ENCODE results near the gene USP15.

The USP15 gene

DNA sequence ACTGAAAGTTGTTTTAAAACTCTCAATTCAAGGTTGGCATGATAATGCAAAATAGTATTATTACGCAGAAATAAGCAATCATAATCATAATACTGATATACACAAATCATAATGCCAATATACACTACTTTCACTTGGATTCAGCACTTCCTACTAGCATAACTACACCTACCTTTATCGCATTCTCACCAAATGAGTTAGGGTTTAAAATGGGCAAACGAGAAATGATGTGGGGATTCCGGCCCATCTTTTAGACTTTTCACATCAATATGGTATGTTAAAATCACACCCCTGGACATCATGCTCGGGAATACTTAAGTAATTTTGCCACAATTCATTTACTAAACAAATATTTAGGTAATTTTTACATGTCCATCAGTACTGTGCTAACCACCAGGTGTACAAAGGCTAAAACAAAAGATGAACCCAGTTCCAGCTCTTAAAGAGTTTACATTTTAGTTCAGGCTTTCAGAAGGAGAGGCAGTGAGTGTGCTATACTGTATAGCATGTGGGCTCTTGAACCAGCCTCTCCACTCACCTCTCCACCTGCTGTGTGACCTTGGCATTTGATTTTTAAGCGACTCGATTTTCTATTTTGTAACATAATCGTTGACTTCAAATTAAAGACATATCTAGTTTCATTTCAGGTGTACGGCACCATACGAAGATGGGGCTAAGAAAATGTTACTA lies 1.1 kb upstream of the USP15 start:
- H3K27ac ChIP-seq (ENCODE audit: low read length): peak overlapping the region; percentile 77
- H3K36me3 ChIP-seq (ENCODE audit: control insufficient read depth, low read depth, low read length): no peaks in the 10 kb centered on the region
- H3K4me1 ChIP-seq (ENCODE audit: control insufficient read depth, low read depth, low read length): peaks cover 5% of the 10 kb centered on the region
- H3K27me3 ChIP-seq (ENCODE audit: control insufficient read depth, insufficient read depth, low read length): no peaks in the 10 kb centered on the region
- H3K4me3 ChIP-seq (ENCODE audit: low read length): peak overlapping the region; percentile 93
- no peaks in the 10 kb centered on the region for H3K9me3 ChIP-seq (ENCODE audit: control insufficient read depth, low read depth, low read length)
- peak overlapping the region; percentile 84 for H3K9ac ChIP-seq (ENCODE audit: low read length)

DNA sequence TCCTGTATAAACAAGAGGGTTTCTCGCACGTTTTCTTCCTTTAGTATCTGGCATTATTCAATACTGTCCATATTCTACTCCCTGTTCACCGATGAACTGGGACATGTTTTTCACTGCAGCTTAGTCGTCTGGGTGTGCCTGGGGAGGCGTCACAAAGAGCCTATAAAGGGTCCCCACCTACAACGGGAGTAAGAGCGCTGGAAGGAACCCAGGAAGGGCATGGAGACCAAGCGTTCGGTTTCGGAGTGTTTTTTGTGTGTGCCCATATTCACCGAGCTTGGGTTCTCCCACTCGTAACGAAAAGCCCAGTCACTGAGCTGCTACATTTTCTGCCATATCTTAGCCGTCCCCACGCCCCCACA lies 592 bp upstream of the USP15 start:
- peak overlapping the region; percentile 93 for H3K4me3 ChIP-seq (ENCODE audit: low read length)
- H3K4me1 ChIP-seq (ENCODE audit: control insufficient read depth, low read depth, low read length): peaks cover 5% of the 10 kb centered on the region
- no peaks in the 10 kb centered on the region for H3K27me3 ChIP-seq (ENCODE audit: control insufficient read depth, insufficient read depth, low read length)

DNA sequence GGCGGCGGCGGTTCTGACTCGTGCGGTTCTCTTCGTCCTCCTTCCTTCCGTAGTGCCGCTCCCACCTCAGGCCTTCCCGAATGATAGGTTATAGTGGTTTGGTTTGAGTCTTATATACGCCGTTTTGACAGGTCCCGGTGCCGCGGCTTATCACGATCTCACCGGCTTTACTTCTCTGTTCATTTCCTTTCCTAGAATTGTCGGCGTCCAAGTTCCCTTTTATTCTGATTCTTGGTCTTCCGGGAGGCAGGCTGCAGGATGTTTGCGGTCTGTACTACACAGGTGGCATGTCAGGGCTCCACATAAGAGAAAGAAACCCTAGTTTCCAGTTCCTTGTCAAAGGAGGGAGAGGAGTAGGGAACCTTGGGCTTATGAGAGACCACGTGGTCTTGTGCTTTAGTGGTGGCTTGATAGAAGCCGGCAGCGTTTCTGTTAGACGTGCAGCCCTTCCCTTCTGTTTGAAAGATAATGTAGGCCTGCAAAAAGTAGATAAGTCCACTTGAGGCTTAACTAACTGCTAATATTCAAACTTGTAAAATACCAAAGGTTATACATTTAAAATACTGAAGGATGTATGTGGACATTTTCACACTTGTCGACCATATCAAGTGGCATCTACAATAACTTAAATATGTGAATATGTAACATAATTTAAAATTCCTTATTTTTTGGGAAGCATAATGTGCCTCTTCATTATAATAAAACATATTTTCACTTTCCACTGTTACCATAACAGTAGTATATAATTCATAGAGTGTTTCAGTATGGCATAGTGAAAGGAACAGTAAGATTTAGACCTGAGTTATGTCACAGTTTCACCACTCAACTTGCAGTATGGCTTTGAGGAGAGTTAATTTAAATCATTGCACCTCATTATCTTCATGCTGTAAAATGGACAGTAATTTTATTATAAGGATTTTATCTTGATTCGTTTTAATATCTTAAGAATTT lies 804 bp downstream of the USP15 start:
- Histone ChIP-seq H3K27ac (ENCODE audit: low read length) (no peak overlapping the region), H3K9ac (ENCODE audit: low read length) (peak overlapping the region; percentile 52), H3K9me3 (ENCODE audit: control insufficient read depth, low read depth, low read length) (no peaks in the 10 kb centered on the region), H3K4me3 (ENCODE audit: low read length) (peak overlapping the region; percentile 93), H3K27me3 (ENCODE audit: control insufficient read depth, insufficient read depth, low read length) (no peaks in the 10 kb centered on the region), H3K36me3 (ENCODE audit: control insufficient read depth, low read depth, low read length) (no peaks in the 10 kb centered on the region), H3K4me1 (ENCODE audit: control insufficient read depth, low read depth, low read length) (peaks cover 5% of the 10 kb centered on the region)

More for the DNA sequence above, 592 bp upstream of the USP15 start:
- Histone ChIP-seq H3K36me3 (ENCODE audit: control insufficient read depth, low read depth, low read length) (no peaks in the 10 kb centered on the region), H3K9me3 (ENCODE audit: control insufficient read depth, low read depth, low read length) (no peaks in the 10 kb centered on the region), H3K9ac (ENCODE audit: low read length) (peak overlapping the region; percentile 84), H3K27ac (ENCODE audit: low read length) (peak overlapping the region; percentile 77)

DNA sequence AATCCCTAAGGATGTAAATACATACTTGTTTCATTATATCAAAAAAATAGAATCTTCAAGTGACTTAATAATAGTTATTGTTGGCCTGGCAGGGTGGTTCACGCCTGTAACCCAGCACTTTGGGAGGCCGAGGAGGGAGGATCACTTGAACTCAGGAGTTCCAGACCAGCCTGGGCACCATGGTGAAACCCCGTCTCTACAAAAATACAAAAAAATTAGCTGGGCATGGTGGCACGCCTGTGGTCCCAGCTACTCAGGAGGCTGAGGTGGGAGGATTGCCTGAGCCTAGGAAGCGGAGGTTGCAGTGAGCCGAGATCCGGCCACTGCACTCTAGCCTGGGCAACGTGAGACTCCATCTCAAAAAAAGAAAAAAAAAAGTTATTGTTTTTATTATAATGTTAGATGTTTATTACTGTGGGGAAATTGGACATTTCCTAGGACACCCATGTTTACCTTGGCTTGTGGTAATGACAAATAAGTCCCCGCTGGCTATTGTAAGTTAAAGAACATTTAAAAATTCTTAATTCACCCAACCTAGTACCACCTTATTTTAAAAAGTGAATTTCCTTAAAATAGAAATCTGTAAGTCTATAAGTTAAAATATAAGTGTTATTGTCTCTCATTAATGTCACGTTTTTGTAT lies 1.8 kb downstream of the USP15 start:
- H3K27ac ChIP-seq (ENCODE audit: low read length): no peak overlapping the region
- no peak overlapping the region for H3K4me3 ChIP-seq (ENCODE audit: low read length)
- peaks cover 5% of the 10 kb centered on the region for H3K4me1 ChIP-seq (ENCODE audit: control insufficient read depth, low read depth, low read length)
- H3K9me3 ChIP-seq (ENCODE audit: control insufficient read depth, low read depth, low read length): no peaks in the 10 kb centered on the region
- no peak overlapping the region for H3K9ac ChIP-seq (ENCODE audit: low read length)
- no peaks in the 10 kb centered on the region for H3K36me3 ChIP-seq (ENCODE audit: control insufficient read depth, low read depth, low read length)
- no peaks in the 10 kb centered on the region for H3K27me3 ChIP-seq (ENCODE audit: control insufficient read depth, insufficient read depth, low read length)

DNA sequence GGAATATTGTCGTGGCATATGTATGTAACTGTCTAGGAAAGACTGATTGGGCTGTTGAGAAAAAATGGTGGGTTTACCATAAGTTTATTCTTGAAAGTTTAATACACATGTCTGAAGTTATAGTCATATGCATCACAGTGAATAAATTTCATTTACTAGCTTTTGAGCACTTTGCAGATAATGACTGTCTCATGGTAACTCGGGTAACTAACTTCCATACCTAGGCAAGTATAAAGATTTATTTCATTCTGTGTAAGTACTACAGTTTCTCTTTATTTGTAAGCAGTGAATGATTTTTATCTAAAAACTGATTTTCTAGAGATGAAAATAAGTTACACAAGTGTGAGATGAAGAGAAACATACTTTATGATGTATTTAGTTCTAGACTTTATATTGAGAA lies 3.0 kb downstream of the USP15 start:
- no peak overlapping the region for H3K4me3 ChIP-seq (ENCODE audit: low read length)
- H3K9ac ChIP-seq (ENCODE audit: low read length): no peak overlapping the region
- H3K9me3 ChIP-seq (ENCODE audit: control insufficient read depth, low read depth, low read length): no peaks in the 10 kb centered on the region
- H3K27ac ChIP-seq (ENCODE audit: low read length): no peak overlapping the region
- peaks cover 5% of the 10 kb centered on the region for H3K4me1 ChIP-seq (ENCODE audit: control insufficient read depth, low read depth, low read length)
- H3K36me3 ChIP-seq (ENCODE audit: control insufficient read depth, low read depth, low read length): no peaks in the 10 kb centered on the region
- no peaks in the 10 kb centered on the region for H3K27me3 ChIP-seq (ENCODE audit: control insufficient read depth, insufficient read depth, low read length)

DNA sequence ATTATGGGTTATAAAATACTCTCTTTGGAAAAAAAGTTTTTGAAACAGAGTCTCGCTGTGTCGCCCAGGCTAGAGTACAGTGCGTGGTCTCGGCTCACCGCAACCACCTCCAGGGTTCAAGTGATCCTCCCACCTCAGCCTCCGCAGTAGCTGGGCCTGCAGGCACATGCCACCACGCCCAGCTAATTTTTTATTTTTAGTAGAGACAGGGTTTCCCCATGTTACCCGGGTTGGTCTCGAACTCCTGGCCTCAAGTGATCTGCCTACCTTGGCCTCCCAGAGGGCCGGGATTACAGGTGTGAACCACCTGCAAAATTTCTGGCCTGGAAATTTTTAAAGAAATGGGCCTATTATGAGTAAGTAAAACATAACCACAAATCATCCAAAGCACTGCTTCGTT lies 3.8 kb downstream of the USP15 start:
- Histone ChIP-seq H3K4me3 (ENCODE audit: low read length) (no peak overlapping the region), H3K27ac (ENCODE audit: low read length) (no peak overlapping the region), H3K9ac (ENCODE audit: low read length) (no peak overlapping the region), H3K36me3 (ENCODE audit: control insufficient read depth, low read depth, low read length) (no peaks in the 10 kb centered on the region), H3K27me3 (ENCODE audit: control insufficient read depth, insufficient read depth, low read length) (no peaks in the 10 kb centered on the region), H3K9me3 (ENCODE audit: control insufficient read depth, low read depth, low read length) (no peaks in the 10 kb centered on the region), H3K4me1 (ENCODE audit: control insufficient read depth, low read depth, low read length) (peaks cover 2% of the 10 kb centered on the region)

DNA sequence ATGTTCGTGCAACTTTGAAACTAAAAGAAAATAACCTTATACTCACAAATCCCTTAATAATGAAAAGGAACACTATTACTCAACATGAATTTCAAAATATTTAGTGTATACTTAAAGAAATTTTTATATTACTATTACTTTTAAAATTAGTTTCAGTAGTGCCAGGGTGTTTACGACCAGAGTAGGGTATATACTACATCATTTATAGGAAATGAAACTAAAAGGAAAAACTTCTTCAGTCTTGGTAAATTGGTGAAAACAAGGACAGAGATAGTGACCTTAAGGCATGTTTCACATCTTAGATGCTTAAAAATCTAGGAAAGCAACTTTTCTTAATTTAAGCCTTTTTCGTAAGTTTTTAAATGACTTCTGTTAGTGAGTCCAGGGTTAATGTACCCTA lies 4.5 kb downstream of the USP15 start:
- H3K9ac ChIP-seq (ENCODE audit: low read length): no peak overlapping the region

DNA sequence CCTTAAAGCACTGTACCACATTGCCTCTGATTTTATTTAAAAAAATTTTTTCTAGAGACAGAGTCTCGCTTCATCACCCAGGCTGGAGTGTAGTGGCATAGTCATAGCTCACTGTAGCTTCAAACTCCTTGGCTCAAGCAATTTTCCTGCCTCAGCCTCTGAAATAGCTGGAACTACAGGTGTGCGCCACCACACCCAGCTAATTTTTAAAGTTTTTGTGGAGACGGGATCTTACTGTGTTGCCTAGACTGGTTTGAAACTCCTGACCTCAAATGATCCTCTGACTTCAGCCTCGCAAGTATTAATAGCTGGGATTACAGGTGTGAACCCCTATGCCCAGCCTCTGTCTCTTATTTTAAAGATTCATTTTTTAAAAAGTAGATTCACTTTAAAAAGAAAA lies 5.3 kb downstream of the USP15 start:
- no peaks in the 10 kb centered on the region for H3K4me1 ChIP-seq (ENCODE audit: control insufficient read depth, low read depth, low read length)
- no peak overlapping the region for H3K27ac ChIP-seq (ENCODE audit: low read length)
- H3K27me3 ChIP-seq (ENCODE audit: control insufficient read depth, insufficient read depth, low read length): no peaks in the 10 kb centered on the region
- no peak overlapping the region for H3K4me3 ChIP-seq (ENCODE audit: low read length)
- no peak overlapping the region for H3K9ac ChIP-seq (ENCODE audit: low read length)
- no peaks in the 10 kb centered on the region for H3K9me3 ChIP-seq (ENCODE audit: control insufficient read depth, low read depth, low read length)
- H3K36me3 ChIP-seq (ENCODE audit: control insufficient read depth, low read depth, low read length): no peaks in the 10 kb centered on the region

More for the DNA sequence above, 4.5 kb downstream of the USP15 start:
- Histone ChIP-seq H3K4me3 (ENCODE audit: low read length) (no peak overlapping the region), H3K27me3 (ENCODE audit: control insufficient read depth, insufficient read depth, low read length) (no peaks in the 10 kb centered on the region), H3K27ac (ENCODE audit: low read length) (no peak overlapping the region), H3K4me1 (ENCODE audit: control insufficient read depth, low read depth, low read length) (no peaks in the 10 kb centered on the region), H3K9me3 (ENCODE audit: control insufficient read depth, low read depth, low read length) (no peaks in the 10 kb centered on the region), H3K36me3 (ENCODE audit: control insufficient read depth, low read depth, low read length) (no peaks in the 10 kb centered on the region)

DNA sequence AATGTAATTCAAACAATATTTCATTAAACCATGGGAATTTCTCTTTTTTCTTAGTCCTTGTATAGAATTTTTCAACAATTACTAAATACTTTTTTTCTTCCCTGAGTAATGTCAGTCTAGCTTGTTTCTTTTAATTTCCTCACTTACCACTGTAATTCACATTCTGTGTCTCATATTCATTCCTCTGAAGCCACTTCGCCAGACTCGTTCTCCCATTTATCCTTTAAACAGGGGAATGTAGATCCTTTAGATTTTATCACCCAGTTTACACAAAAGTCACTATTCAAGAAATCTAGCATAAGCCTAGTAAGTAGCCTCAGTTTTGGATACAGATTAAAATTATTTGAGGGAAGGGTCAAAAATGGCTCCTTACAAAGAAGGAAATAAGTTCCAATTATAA lies 6.8 kb downstream of the USP15 start:
- Histone ChIP-seq H3K27ac (ENCODE audit: low read length) (no peak overlapping the region), H3K36me3 (ENCODE audit: control insufficient read depth, low read depth, low read length) (no peaks in the 10 kb centered on the region), H3K9ac (ENCODE audit: low read length) (no peak overlapping the region), H3K9me3 (ENCODE audit: control insufficient read depth, low read depth, low read length) (no peaks in the 10 kb centered on the region), H3K27me3 (ENCODE audit: control insufficient read depth, insufficient read depth, low read length) (no peaks in the 10 kb centered on the region), H3K4me3 (ENCODE audit: low read length) (no peak overlapping the region), H3K4me1 (ENCODE audit: control insufficient read depth, low read depth, low read length) (no peaks in the 10 kb centered on the region)

DNA sequence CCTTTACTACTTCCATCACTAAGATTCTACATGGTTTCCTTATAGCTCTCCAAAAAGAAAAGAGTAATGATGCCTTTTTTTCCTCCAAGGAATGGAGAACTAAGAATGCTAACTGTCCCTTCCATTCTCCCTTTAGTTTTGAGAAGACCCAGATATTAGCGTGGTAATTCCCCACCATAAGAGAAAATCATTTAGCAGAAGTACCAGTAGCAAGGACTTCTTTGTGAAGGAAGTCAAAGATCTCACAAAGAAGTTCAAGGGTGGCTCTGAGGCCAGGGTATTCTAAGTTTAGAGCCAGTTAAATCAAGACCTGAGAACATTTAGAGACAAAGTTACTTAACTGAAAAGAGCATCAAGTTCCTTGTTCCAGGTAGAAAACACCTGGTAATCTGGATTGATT lies 7.3 kb downstream of the USP15 start:
- Histone ChIP-seq H3K9me3 (ENCODE audit: control insufficient read depth, low read depth, low read length) (no peaks in the 10 kb centered on the region), H3K4me1 (ENCODE audit: control insufficient read depth, low read depth, low read length) (no peaks in the 10 kb centered on the region), H3K27ac (ENCODE audit: low read length) (no peak overlapping the region), H3K27me3 (ENCODE audit: control insufficient read depth, insufficient read depth, low read length) (no peaks in the 10 kb centered on the region), H3K4me3 (ENCODE audit: low read length) (no peak overlapping the region), H3K36me3 (ENCODE audit: control insufficient read depth, low read depth, low read length) (no peaks in the 10 kb centered on the region), H3K9ac (ENCODE audit: low read length) (no peak overlapping the region)

DNA sequence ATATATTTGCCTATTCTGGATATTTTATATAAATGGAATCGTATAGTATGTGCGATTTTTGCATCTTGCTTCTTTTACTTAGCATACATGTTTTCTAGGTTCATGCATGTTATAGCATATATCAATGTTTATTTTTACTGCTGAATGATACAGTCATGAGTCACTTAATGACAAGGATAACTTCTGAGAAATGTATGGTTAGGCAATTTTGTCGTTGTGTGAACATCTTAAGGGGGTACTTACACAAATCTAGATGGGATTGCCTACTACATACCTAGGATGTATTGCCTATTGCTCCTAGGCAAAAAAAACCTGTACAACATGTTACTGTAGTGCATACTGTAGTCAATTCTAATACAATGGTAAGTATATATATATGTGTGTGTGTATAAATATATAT lies 8.8 kb downstream of the USP15 start:
- no peak overlapping the region for H3K27ac ChIP-seq (ENCODE audit: low read length)
- H3K9ac ChIP-seq (ENCODE audit: low read length): no peak overlapping the region
- no peak overlapping the region for H3K4me3 ChIP-seq (ENCODE audit: low read length)
- H3K27me3 ChIP-seq (ENCODE audit: control insufficient read depth, insufficient read depth, low read length): no peaks in the 10 kb centered on the region
- no peaks in the 10 kb centered on the region for H3K36me3 ChIP-seq (ENCODE audit: control insufficient read depth, low read depth, low read length)
- H3K9me3 ChIP-seq (ENCODE audit: control insufficient read depth, low read depth, low read length): no peaks in the 10 kb centered on the region
- no peaks in the 10 kb centered on the region for H3K4me1 ChIP-seq (ENCODE audit: control insufficient read depth, low read depth, low read length)

Data from iPS-18a (cell line).